Measurements from ENCODE around the gene SKIL.

Gene SKIL

GRCh38 chr3:170437696-170438407 lies 80.3 kb downstream of the SKIL start:
- no peak for DNase-seq (ENCODE audit: low read depth)

DNA sequence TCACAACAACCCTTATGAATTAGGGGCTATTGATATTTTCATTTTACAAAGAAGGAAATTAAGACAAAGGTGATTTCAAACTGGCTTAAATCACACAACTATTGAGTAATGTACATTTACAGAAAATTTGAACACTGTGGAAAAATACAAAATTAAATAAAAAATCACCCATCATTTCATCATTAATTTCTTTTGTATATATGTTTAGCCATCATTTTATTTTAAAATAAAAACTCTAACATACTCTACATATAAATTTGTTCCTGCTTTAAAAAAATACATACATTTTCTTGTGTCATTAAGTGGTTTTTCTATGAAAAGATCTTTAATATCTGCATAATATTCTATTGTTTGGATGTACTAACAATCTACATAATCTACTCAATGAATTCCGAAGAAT lies 81.3 kb downstream of the SKIL start:
- no peak for DNase-seq (ENCODE audit: low read depth)

DNA sequence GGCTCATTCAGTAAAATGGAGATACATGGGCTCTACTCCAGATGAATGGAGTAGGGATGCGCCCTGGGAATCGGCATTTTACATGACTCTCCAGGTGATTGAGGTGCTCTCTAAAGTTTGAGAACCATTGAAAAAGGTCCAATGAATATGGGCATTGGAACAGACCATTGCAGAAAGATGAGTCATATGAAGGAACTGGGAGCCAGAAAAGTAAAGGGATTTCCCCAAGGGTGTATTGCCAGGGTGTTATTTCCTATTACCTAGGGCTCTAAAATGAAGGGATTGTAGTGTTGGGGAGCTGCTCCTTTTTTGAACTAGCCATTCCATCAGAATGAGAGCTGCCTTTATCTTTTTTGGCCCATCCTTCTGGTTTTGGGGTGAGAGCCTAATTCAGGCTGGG lies 82.8 kb downstream of the SKIL start:
- DNase-seq (ENCODE audit: low read depth) = no peak

GRCh38 chr3:170441412-170441811 lies 83.9 kb downstream of the SKIL start:
- no peak for DNase-seq (ENCODE audit: low read depth)

GRCh38 chr3:170442947-170443346 lies 85.4 kb downstream of the SKIL start:
- DNase-seq (ENCODE audit: low read depth) = no peak

GRCh38 chr3:170443457-170443856 lies 85.9 kb downstream of the SKIL start:
- DNase-seq (ENCODE audit: low read depth) = no peak
